ENCODE data around the gene ERN1. TPM values are rescaled to one million over a fixed set of nuclear protein-coding genes. Genes with fewer than 3 reads are reported as not detected.

ERN1 gene
- polyA plus RNA-seq, 5 donors, result 8.5 to 13.6 (median 10.5) TPM

DNA sequence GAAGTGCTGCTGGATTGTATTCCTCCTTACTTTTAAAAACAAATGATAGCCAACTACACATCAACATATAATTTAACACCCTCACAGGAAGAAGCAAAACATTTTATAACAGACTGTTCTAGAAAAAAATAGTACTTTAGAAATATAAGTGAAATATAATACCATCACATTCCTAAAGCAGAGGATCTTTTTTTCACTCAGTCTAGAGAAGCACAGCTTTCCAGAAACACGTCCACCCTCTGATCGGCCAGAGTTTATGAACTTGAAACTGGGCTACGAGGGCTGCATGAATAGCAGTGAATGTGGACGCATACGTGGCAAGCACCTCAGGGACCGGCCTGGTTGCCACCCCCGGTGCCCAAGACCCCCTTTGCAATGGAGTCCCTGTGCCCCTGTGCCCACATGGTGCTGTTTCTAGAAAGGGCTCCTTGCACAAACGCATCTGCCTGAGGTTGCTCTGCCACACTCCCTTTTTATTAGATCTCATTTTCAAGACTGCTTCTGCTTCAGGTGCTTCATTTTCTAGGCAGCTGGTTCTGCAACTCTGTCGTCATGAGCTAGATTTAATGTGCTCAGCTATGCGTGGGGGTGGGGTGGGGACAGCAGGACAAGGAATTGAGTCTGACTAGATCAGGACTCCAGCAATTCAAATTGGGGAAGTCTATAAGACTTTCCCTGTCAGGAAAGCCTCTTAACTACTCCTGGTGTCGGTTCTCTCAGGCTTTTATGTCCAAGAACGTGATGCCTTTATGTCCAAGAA is 29.1 kb upstream of the ERN1 start:
- DNase-seq, result no peak

DNA sequence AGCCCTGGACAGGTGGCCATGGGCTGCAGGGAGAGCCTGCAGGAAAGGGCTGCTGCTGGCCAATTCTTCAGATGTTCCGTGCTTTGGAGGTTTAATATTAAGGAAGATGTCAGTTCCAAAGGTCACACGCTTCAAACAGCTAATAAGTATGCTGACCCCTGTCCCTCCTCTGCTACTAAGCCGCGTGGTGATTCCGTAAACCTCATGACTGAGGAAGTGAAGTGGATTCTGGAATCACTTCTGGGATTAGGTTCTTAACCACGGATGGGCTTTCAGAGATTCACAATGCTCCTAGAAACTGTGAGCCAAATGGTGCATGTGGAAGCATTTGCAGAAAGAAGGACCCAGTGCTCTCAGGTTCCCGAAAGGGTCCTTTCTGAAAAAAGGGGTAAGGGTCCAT is 28.5 kb upstream of the ERN1 start:
- no peak for DNase-seq

DNA sequence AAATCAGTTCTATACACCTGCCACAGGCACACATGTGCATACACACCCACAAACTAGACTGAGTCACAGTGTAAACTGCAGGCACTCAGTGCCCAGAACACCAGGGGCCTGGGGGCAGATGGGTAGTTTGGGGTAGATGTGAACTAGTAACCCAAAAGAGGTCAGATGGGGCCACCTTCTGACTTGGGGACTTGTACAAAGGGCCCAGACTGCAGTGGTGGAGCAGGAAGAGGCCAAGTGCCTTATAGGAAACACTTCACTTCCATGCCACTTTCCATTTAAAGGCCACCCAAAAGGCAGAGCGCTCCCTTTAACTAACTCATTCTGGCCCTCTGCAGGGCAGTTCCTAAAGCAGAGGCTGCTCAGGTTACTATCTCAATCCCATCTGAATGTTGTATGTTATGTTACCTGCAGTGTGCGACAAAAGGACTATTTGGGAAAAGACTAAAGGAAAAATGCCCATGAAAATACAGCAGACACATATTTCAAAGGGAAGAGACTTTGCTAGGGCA is 27.8 kb upstream of the ERN1 start:
- no peak for DNase-seq

DNA sequence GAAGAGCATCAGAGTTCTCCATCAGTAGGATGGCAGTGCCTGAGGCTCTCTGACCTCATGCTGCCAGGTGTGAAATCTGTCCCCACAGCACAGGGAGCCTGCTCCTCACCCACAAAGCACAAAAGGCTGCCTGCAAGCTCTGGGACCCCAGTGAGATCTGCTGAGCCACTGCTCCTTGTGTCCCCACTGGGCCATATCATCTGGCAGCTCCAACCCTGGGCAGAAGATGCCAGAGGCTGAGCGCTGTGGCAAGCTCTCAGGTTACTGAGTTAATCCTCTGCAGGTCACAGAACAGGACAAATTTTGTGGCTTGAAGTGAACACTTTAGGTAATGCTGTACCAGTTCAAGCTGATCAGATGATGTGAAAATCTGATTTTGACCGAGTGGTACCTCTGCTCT is 26.7 kb upstream of the ERN1 start:
- no peak for DNase-seq

- peak in 1 of 2 donors; percentile 60 for DNase-seq
Observed at GRCh38 chr17:64155751-64156544, 26.0 kb upstream of the ERN1 start.

DNA sequence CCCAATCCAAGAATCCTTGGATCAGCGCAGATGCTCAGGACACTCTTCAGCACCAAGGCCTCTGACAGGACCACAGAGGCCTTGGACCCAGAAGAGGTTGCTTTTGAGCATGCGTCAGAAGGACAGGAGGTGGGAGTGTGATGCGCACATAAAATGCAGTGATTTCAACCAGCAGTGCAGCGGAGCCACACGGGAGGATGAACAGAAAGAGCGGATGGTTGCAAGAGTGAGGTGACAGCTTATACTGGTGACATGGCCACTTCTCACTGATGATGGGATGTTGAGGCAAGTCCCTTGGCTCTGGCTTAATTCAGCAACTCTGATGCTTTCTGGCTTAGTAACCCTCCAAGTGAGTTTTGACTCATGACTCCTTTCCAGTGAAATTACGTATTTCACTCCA is 25.2 kb upstream of the ERN1 start:
- no peak for DNase-seq

DNA sequence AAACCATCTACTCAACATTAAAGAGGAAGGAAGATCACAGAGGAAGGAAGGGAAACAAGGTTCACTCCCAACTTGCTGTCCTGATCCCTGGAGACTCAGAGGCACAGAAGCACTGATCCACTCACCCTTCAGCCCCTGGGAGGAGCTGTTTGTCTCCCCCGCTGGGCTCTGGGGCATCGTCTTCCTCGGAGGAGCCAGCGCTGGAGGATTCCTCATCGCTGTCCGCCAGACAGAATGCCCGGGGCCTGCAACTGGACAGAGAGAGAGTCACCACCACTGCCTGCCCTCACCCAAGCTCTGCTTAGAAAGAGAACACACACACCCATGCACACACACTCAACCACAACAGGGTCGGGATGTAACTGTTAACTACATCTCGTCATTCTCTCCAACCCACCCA is 24.8 kb upstream of the ERN1 start:
- DNase-seq, result no peak

- DNase-seq, result peak in 1 of 2 donors; percentile 55
Observed at GRCh38 chr17:64154313-64154695, 24.4 kb upstream of the ERN1 start.

- DNase-seq, result no peak
Observed at GRCh38 chr17:64153565-64154312, 23.8 kb upstream of the ERN1 start.

DNA sequence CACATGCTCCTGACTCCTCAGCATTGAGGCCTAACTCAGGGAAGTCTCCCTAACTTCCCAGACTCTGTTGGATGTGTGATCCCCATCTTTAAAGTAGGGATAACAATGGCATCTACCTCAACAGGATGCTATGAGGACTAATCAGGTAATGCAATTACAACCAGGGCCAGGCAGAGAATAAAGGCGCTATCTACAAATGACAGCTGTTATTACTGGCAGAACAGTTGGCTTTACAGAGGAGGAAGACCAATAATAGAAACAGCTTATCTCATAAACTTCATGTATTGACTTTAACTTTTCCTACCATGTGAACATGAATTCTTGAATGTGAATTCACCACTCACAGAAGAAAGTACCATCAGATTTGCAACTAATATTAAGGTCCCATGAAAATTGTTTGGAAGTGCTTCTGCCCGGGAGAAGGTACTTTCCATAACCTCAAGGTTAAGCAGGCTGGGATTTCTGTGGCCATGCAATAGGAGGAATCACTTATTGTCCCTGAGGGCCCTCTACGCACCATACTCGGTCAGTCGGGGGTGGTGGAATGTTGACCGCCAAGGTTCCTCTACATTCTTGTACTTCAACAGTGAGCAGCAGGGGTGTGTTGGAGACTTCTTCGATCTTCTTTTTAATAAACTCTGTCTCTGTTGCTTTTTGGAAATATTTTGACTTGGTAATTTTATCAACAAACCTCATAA is 22.6 kb upstream of the ERN1 start:
- no peak for DNase-seq

DNA sequence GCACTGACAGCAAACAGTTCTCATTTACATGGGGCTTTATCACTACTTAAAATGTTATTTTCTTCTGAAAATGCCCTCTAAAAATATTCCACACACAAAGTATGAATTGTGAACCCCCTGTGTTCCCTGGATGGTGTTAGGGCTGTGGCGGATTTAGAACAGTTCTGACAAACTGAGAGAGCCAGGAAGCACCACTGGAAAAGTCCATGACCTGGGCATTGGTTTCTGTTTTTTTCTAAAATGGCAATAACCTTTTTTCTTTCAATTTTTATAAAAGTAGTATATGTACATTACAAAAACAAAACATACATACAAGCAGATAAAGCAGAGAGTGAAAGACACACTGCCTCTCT is 21.0 kb upstream of the ERN1 start:
- no peak for DNase-seq

DNA sequence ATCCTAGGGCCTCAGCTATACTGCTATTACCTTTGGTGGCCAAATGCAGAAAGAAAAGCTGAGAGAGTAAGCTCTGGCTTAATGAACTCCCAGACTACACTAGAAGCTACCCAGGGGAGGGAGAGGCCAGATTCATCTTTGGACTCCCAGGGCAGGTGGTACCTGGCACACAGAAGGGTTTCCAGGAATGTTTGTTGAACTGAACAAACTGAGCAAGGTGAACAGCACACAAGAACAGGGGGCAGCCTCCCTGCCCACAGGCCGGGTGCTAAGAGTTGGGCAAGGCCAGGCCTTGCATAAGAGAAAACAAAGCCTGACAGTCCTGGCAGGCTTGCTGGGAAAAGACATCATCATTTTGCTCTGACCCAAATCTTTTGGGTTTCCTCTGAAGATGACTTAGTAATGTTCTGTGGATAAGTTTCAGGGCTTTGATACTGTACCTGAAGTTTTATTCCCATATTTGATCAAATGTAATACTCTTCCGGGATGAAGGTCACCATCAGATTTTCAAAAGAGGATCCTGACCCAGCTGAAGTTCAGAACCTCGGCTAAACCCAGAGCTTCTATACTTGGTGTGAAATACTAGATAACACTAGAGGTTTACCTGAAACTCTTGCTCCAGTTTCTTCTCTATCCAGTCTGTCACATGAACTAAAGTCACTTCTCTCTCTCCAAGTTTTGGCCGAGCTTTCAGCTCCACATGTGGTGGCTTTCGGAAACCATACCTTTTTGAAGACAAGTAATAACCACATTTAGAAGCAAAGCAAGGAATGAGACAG is 20.5 kb upstream of the ERN1 start:
- DNase-seq, result no peak

GRCh38 chr17:64149196-64149595 is 19.3 kb upstream of the ERN1 start:
- no peak for DNase-seq

DNA sequence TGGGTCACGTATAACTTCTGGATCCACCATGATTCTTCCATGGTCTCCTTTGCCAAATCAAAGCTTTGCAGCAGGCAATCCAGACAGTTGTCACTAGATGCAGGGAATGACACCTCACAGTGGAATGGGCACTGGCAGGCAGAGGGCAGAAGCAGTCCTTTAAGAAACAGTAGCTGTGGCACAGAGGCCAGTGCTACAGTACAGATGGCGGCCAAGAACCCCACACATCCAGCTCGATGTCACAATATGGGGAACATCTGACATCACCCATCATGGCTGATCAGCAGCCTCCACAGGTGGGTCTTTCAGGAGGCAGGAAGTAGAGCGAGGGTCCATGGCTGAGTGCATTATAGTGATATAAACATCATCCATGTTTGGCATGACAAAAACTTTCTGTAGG is 18.8 kb upstream of the ERN1 start:
- DNase-seq, result no peak

DNA sequence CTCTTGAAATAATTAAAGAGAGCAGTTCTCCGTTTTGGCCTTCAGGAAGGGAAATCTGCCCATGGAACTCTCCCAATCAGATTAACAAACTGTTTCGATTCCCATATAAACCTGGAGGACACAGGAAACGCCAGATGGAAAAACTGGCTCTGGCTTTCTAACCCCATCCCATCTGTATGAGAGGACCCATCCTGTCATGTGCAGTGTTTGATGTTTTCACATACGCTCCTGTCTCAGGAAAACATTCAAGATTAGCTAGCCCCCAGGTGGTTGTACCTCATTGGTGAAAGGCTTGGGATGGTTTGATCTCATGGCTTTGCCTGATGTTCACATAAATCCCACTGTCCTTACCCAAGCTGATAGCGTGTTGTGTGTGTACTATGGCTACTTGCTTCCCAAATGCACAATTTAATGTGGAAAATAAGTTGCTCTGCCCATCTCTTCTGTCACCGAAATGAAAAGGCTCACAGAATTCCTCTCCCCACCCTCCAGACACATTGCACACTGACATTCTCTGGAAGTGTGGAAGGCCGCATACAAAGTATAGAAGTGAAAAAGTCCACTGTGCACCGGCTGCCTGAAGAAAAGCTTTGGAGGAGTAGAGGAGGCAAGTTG is 18.2 kb upstream of the ERN1 start:
- no peak for DNase-seq

- no peak for DNase-seq
Observed at GRCh38 chr17:64147110-64148016, 17.4 kb upstream of the ERN1 start.

DNA sequence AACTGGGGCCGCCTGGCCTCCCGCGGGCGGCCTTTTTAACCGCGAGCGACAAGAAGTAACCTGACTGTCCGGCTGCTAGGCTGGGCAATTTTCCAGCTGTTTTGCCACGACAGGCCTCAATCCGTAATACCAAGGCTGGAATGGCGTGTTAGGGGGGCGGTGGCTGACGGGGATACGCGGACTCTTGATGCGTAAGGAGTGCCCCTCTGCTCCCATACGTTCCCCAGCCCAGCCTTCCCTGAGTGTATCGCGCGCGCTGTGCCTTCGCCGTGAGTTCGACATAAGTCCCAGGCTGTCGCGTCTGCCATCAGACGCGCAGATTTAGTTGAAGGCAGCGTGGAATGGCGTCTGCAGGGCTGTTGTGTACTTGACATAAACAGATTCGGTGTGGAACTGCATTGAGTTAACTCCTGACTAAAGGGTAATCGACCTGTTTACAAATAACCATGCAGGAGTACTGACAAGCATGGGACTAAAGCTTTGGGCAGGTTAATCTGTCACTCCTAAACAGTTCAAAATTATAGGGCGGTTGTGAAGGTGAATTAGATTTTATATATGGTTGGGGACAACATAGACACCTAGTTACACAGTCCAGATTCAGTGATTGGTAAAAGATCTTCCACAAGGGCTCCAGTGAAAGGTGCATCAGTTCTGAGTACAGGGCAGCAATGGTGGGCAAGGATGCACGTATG is 16.6 kb upstream of the ERN1 start:
- peak; percentile 68 to 70 for DNase-seq

- DNase-seq, result peak; percentile 96 to 98
Observed at GRCh38 chr17:64145751-64146417, 15.9 kb upstream of the ERN1 start.

Data from right lung (tissue), 5 donors.